Measurements from ENCODE around the gene SLC4A5.
"Not testable (repeated sequence)": the region's sequence is repeated elsewhere in the genome, so short reads cannot be mapped to it uniquely, and the experiment has no call there.

SLC4A5 gene

DNA sequence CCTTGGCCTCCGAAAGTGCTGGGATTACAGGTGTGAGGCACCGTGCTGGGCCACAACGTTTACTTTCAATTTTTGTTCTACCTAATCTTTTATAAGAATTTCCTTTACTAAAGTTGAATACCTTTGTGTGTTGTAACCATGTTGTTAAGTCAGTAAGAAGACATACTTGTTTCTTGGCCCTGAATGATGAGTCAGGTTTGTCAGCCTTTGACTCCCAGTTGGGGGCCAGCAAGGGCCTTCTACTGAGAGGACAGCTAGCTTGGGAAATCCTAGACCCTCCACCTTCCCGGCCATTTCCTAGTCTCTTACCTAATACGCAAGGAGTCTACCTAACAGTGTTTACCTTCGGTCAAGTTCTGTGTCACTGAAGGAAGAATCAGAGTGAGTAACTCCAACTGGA, 122.1 kb downstream of the SLC4A5 start:
- Histone ChIP-seq H3K9me3 (ENCODE audit: control insufficient read depth in 2 of 2, low read length in 2 of 2) (no peaks in the 10 kb centered on the region), H3K4me1 (ENCODE audit: control insufficient read depth, insufficient read depth, low read length) (peaks cover 4% of the 10 kb centered on the region), H3K27ac (ENCODE audit: low read length) (no peak overlapping the region), H3K27me3 (ENCODE audit: control insufficient read depth in 1 of 2, insufficient read depth in 2 of 2, low read length in 2 of 2) (no peaks in the 10 kb centered on the region), H3K9ac (ENCODE audit: low read length in 2 of 2) (no peak overlapping the region), H3K36me3 (ENCODE audit: control insufficient read depth in 2 of 2, insufficient read depth in 2 of 2, low read length in 2 of 2) (no peaks in the 10 kb centered on the region), H3K4me3 (ENCODE audit: low read length in 2 of 2) (no peak overlapping the region)

DNA sequence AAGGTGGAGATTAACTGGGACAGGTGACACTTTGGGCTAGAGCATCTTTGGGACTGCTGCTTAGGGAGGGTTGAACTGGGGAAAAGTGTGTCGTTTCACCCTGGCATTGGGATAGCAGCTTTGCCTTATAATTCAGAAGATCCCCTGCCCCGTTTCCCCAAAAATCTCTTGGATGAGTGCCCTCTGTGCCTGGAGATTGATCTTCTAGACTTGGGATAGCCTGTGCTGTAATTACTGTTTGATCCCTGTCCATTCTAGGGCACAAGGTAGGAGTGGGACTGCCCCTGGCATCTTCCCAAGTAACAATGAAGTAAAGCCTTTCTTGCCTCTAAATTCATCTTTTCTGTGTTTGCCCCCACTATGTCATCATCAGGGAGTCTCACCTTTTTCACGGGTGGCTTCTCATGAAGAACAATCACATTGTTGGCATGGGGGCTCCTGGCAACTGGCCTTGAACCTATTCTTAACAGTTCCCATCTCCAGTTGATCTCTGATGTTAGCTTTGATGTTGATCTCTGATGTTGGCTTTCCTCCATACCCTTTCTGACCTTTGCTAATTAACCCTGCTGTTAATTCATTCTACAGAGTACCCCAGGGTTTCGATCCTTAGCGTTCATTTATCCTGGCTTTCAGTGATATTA, 123.2 kb downstream of the SLC4A5 start:
- no peaks in the 10 kb centered on the region for H3K36me3 ChIP-seq (ENCODE audit: control insufficient read depth in 2 of 2, insufficient read depth in 2 of 2, low read length in 2 of 2)
- H3K9me3 ChIP-seq (ENCODE audit: control insufficient read depth in 2 of 2, low read length in 2 of 2), result no peaks in the 10 kb centered on the region
- H3K4me3 ChIP-seq (ENCODE audit: low read length in 2 of 2), result no peak overlapping the region
- no peaks in the 10 kb centered on the region for H3K27me3 ChIP-seq (ENCODE audit: control insufficient read depth in 1 of 2, insufficient read depth in 2 of 2, low read length in 2 of 2)
- no peak overlapping the region for H3K27ac ChIP-seq (ENCODE audit: low read length)
- no peak overlapping the region for H3K9ac ChIP-seq (ENCODE audit: low read length in 2 of 2)
- H3K4me1 ChIP-seq (ENCODE audit: control insufficient read depth, insufficient read depth, low read length), result no peaks in the 10 kb centered on the region

DNA sequence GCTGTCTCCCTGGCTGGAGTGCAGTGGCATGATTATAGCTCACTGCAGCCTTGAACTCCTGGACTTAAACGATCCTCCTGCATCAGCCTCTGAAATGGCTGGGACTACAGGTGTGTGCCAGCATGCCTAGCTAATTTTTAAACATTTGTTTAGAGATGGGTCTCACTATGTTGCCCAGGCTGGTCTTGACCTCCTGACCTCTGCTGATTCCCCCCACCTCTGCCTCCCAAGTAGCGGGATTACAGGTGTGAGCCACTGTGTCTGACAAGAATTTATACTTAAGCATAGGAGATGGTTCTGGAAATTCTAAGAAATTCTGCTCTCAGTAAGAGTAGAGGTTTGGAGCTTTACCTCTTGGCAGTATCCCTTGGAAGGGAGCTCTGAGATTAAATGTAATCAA, 126.6 kb downstream of the SLC4A5 start:
- Histone ChIP-seq H3K9me3 (ENCODE audit: control insufficient read depth in 2 of 2, low read length in 2 of 2) (no peaks in the 10 kb centered on the region), H3K27ac (ENCODE audit: low read length) (no peak overlapping the region), H3K9ac (ENCODE audit: low read length in 2 of 2) (no peak overlapping the region), H3K4me1 (ENCODE audit: control insufficient read depth, insufficient read depth, low read length) (no peaks in the 10 kb centered on the region), H3K36me3 (ENCODE audit: control insufficient read depth in 2 of 2, insufficient read depth in 2 of 2, low read length in 2 of 2) (no peaks in the 10 kb centered on the region), H3K27me3 (ENCODE audit: control insufficient read depth in 1 of 2, insufficient read depth in 2 of 2, low read length in 2 of 2) (no peaks in the 10 kb centered on the region), H3K4me3 (ENCODE audit: low read length in 2 of 2) (no peak overlapping the region)

DNA sequence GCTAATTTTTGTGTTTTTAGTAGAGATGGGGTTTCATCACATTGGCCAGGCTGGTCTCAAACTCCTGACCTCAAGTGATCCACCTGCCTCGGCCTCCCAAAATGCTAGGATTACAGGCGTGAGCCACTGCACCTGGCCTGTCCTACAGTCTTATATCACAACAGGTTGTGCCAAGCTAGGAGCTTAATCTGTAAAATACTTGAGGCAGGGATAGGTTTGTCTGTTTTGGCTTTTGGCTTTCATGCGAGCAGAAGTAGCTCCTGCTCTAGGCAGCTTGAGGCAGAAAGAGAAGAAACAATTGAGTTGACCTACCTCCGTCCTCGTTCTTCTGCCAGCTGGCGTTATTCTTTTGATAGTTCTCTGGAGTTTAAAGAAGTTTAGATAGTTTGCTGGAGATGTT, 127.4 kb downstream of the SLC4A5 start:
- H3K27me3 ChIP-seq (ENCODE audit: control insufficient read depth in 1 of 2, insufficient read depth in 2 of 2, low read length in 2 of 2); H3K27ac ChIP-seq (ENCODE audit: low read length); H3K9me3 ChIP-seq (ENCODE audit: control insufficient read depth in 2 of 2, low read length in 2 of 2); H3K9ac ChIP-seq (ENCODE audit: low read length in 2 of 2); H3K4me1 ChIP-seq (ENCODE audit: control insufficient read depth, insufficient read depth, low read length); H3K4me3 ChIP-seq (ENCODE audit: low read length in 2 of 2); H3K36me3 ChIP-seq (ENCODE audit: control insufficient read depth in 2 of 2, insufficient read depth in 2 of 2, low read length in 2 of 2): not testable (repeated sequence)

DNA sequence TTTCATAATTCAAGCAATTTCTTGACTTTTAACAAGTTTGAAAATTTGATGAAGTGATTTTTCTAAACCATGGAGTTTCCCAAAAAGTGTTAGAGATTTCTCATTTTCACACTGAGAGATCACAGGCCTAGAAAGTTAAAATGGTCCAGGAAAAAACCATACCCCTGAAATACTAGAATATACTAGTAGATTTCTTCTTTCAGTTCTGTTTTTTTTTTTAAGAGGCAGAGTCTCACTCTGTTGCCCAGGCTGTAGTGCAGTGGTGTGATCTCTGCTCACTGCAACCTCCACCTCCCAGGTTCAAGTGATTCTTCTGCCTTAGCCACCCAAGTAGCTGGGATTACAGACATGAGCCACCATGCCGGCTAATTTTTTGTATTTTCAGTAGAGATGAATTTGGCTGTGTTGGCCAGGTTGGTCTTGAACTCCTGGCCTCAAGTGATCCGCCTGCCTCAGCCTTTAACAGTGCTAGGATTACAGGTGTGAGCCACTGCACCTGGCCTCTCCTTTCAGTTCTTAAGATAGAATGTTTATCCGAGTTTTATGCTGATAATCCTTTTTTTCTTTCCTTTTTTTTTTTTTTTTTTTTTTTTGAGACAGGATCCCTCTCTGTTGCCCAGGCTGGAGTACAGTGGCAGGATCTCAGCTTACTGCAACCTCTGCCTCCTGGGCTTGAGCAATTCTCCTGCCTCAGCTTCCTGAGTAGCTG, 130.4 kb downstream of the SLC4A5 start:
- Histone ChIP-seq H3K36me3 (ENCODE audit: control insufficient read depth in 2 of 2, insufficient read depth in 2 of 2, low read length in 2 of 2) (no peaks in the 10 kb centered on the region), H3K9ac (ENCODE audit: low read length in 2 of 2) (no peak overlapping the region), H3K27ac (ENCODE audit: low read length) (no peak overlapping the region), H3K4me3 (ENCODE audit: low read length in 2 of 2) (no peak overlapping the region), H3K9me3 (ENCODE audit: control insufficient read depth in 2 of 2, low read length in 2 of 2) (no peaks in the 10 kb centered on the region), H3K27me3 (ENCODE audit: control insufficient read depth in 1 of 2, insufficient read depth in 2 of 2, low read length in 2 of 2) (no peaks in the 10 kb centered on the region), H3K4me1 (ENCODE audit: control insufficient read depth, insufficient read depth, low read length) (no peaks in the 10 kb centered on the region)

DNA sequence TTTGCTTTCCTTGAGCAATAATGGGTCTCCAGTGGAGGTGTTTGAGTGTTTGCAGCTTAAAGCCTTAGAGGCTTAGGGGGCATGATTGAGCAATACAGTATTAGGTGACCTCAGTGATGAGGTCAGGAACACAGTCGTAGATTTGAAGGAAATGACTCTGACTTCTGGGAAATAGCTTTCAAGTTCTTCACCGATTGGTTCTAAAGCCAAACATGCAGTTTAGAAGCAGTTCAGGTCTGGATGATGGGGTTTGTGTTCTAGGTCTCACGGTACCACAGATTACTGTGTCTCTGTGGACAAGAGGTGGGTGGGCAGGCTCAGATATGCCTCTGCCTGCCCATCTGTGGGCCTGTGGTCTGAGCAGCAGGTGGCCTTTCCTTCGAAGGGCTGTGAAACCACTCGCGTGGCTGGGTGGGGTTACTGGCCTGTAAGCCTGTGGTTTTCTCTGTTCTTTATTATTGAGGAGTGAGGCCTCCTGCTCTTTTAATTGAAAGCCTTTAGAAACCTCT, 137.0 kb downstream of the SLC4A5 start:
- Histone ChIP-seq H3K4me1 (ENCODE audit: control insufficient read depth, insufficient read depth, low read length) (no peaks in the 10 kb centered on the region), H3K4me3 (ENCODE audit: low read length in 2 of 2) (no peak overlapping the region), H3K27ac (ENCODE audit: low read length) (no peak overlapping the region), H3K9ac (ENCODE audit: low read length in 2 of 2) (no peak overlapping the region), H3K9me3 (ENCODE audit: control insufficient read depth in 2 of 2, low read length in 2 of 2) (no peaks in the 10 kb centered on the region), H3K27me3 (ENCODE audit: control insufficient read depth in 1 of 2, insufficient read depth in 2 of 2, low read length in 2 of 2) (no peaks in the 10 kb centered on the region), H3K36me3 (ENCODE audit: control insufficient read depth in 2 of 2, insufficient read depth in 2 of 2, low read length in 2 of 2) (no peaks in the 10 kb centered on the region)

DNA sequence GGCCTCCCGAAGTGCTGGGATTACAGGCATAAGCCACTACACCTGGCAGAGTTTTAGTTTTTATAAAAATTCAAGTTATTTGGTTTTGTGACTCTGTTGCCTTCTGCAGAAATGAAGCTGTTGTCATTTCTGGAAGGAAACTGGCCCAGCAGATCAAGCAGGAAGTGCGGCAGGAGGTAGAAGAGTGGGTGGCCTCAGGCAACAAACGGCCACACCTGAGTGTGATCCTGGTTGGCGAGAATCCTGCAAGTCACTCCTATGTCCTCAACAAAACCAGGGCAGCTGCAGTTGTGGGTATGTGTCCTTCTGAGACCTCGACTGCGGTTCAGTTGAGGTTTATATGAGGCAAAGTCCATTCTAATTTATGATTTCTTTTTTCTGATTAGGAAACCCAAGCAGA, 137.6 kb downstream of the SLC4A5 start:
- Histone ChIP-seq H3K9me3 (ENCODE audit: control insufficient read depth in 2 of 2, low read length in 2 of 2) (no peaks in the 10 kb centered on the region), H3K9ac (ENCODE audit: low read length in 2 of 2) (no peak overlapping the region), H3K36me3 (ENCODE audit: control insufficient read depth in 2 of 2, insufficient read depth in 2 of 2, low read length in 2 of 2) (no peaks in the 10 kb centered on the region), H3K4me1 (ENCODE audit: control insufficient read depth, insufficient read depth, low read length) (no peaks in the 10 kb centered on the region), H3K27me3 (ENCODE audit: control insufficient read depth in 1 of 2, insufficient read depth in 2 of 2, low read length in 2 of 2) (no peaks in the 10 kb centered on the region), H3K27ac (ENCODE audit: low read length) (no peak overlapping the region), H3K4me3 (ENCODE audit: low read length in 2 of 2) (no peak overlapping the region)

DNA sequence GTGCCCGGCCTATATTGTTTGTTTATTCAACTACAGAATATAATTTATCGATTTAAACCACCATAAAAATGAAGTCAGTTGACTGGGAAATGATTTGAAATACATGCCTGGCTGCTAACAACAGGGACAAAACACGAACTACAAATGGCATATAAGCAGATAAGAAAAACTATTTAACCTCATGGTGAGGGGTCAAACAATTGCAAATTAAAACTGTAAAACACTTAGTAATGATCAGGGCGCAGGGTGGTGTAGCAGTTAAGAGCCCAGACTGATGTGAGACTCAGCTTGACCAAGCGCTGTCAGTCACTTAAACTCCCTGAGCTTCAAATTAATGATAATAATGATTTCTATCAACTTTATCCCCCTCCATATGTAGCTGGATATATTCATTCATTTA, 138.1 kb downstream of the SLC4A5 start:
- Histone ChIP-seq H3K27ac (ENCODE audit: low read length) (no peak overlapping the region), H3K27me3 (ENCODE audit: control insufficient read depth in 1 of 2, insufficient read depth in 2 of 2, low read length in 2 of 2) (no peaks in the 10 kb centered on the region), H3K4me1 (ENCODE audit: control insufficient read depth, insufficient read depth, low read length) (no peaks in the 10 kb centered on the region), H3K36me3 (ENCODE audit: control insufficient read depth in 2 of 2, insufficient read depth in 2 of 2, low read length in 2 of 2) (no peaks in the 10 kb centered on the region), H3K4me3 (ENCODE audit: low read length in 2 of 2) (no peak overlapping the region), H3K9ac (ENCODE audit: low read length in 2 of 2) (no peak overlapping the region), H3K9me3 (ENCODE audit: control insufficient read depth in 2 of 2, low read length in 2 of 2) (no peaks in the 10 kb centered on the region)

DNA sequence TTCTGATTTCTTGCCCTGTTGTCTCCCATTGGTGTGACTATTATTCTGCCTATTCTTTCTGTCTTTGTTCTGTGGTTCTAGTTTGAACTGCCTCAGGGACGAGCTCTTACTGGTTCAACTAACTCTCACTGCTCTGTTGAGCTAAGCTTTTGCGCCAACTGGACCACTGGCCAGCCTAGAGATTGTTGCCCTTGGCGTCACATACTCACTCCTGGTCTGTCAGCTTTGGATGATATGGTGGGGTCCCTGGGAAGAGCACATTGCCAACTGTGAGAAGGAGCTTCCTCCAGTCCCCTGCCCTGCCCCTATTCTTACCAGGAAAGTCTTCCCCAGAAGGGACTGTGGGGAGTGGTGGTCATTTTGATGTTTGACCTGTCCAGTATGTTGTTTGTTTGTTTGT, 138.8 kb downstream of the SLC4A5 start:
- Histone ChIP-seq H3K4me1 (ENCODE audit: control insufficient read depth, insufficient read depth, low read length) (peaks cover 2% of the 10 kb centered on the region), H3K4me3 (ENCODE audit: low read length in 2 of 2) (no peak overlapping the region), H3K9me3 (ENCODE audit: control insufficient read depth in 2 of 2, low read length in 2 of 2) (no peaks in the 10 kb centered on the region), H3K36me3 (ENCODE audit: control insufficient read depth in 2 of 2, insufficient read depth in 2 of 2, low read length in 2 of 2) (no peaks in the 10 kb centered on the region), H3K27me3 (ENCODE audit: control insufficient read depth in 1 of 2, insufficient read depth in 2 of 2, low read length in 2 of 2) (no peaks in the 10 kb centered on the region), H3K9ac (ENCODE audit: low read length in 2 of 2) (no peak overlapping the region), H3K27ac (ENCODE audit: low read length) (no peak overlapping the region)

DNA sequence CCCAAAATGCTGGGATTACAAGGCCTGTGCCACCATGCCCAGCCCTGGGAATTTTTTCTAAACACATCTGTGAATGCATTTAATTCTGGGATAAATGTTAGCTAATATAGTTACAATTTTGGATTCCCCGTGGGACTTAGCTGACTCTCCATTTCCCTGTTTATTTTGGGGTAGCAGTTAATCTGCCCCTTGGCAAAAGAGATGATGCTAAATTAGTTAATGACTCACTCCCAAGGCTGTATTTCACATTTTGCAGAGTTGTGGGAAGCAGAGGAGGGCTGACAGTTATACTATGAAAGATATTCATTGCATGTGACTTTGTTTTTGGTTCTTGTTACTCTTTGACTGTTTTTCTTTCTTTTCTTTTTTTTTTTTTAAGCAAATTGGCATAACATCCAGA, 141.6 kb downstream of the SLC4A5 start:
- Histone ChIP-seq H3K4me1 (ENCODE audit: control insufficient read depth, insufficient read depth, low read length) (peaks cover 15% of the 10 kb centered on the region), H3K9ac (ENCODE audit: low read length in 2 of 2) (no peak overlapping the region), H3K27me3 (ENCODE audit: control insufficient read depth in 1 of 2, insufficient read depth in 2 of 2, low read length in 2 of 2) (no peaks in the 10 kb centered on the region), H3K4me3 (ENCODE audit: low read length in 2 of 2) (no peak overlapping the region), H3K36me3 (ENCODE audit: control insufficient read depth in 2 of 2, insufficient read depth in 2 of 2, low read length in 2 of 2) (no peaks in the 10 kb centered on the region), H3K27ac (ENCODE audit: low read length) (no peak overlapping the region), H3K9me3 (ENCODE audit: control insufficient read depth in 2 of 2, low read length in 2 of 2) (no peaks in the 10 kb centered on the region)

DNA sequence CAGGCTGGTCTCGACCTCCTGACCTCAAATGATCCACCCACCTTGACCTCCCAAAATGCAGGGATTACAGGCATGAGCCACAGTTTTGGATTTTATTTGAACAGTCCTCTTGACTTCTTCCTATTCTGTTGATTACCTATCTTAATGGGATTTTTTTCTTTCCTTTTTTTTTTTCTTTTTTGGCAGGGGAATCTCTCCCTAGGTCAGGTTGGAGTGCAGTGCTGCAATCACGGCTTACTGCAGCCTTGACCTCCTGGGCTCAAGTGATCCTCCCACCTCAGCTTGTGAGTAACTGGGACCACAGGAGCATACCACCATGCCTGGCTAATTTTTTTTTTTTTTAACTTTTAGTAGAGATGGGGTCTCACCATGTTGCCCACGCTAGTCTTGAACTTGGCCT, 142.0 kb downstream of the SLC4A5 start:
- H3K4me3 ChIP-seq (ENCODE audit: low read length in 2 of 2), result no peak overlapping the region
- H3K4me1 ChIP-seq (ENCODE audit: control insufficient read depth, insufficient read depth, low read length), result peaks cover 15% of the 10 kb centered on the region
- H3K27ac ChIP-seq (ENCODE audit: low read length), result no peak overlapping the region
- H3K9ac ChIP-seq (ENCODE audit: low read length in 2 of 2), result no peak overlapping the region
- no peaks in the 10 kb centered on the region for H3K9me3 ChIP-seq (ENCODE audit: control insufficient read depth in 2 of 2, low read length in 2 of 2)
- H3K27me3 ChIP-seq (ENCODE audit: control insufficient read depth in 1 of 2, insufficient read depth in 2 of 2, low read length in 2 of 2), result no peaks in the 10 kb centered on the region
- no peaks in the 10 kb centered on the region for H3K36me3 ChIP-seq (ENCODE audit: control insufficient read depth in 2 of 2, insufficient read depth in 2 of 2, low read length in 2 of 2)
